ENCODE measurements around the gene ZNF366.

The ZNF366 gene

GRCh38 chr5:72428669-72429068, 78.5 kb downstream of the ZNF366 start:
- in situ Hi-C loops (cut with HindIII; ENCODE audit: low pct_ligation_motif_present, low sequenced_read_pairs): no loop called here
- Histone ChIP-seq H3K27ac (no peak overlapping the region), H3K27me3 (replicated peaks) (no peaks in the 10 kb centered on the region), H3K36me3 (replicated peaks) (no peaks in the 10 kb centered on the region), H3K4me3 (ENCODE audit: low read depth, low read length) (no peak overlapping the region)
- no peak for DNase-seq
- no peak for TF ChIP-seq CTCF (IDR thresholded peaks at IDR 0.05; ENCODE audit: low read depth, low read length, missing control alignments)

- Histone ChIP-seq H3K36me3 (replicated peaks) (no peaks in the 10 kb centered on the region), H3K27me3 (replicated peaks) (no peaks in the 10 kb centered on the region), H3K27ac (peak overlapping the region; percentile 9), H3K4me3 (ENCODE audit: low read depth, low read length) (no peak overlapping the region)
- peak; percentile 58 for DNase-seq
- in situ Hi-C loops (cut with HindIII; ENCODE audit: low pct_ligation_motif_present, low sequenced_read_pairs): no loop called here
- TF ChIP-seq CTCF (IDR thresholded peaks at IDR 0.05; ENCODE audit: low read depth, low read length, missing control alignments): no peak
Measured at GRCh38 chr5:72427488-72428437, 79.4 kb downstream of the ZNF366 start.

DNA sequence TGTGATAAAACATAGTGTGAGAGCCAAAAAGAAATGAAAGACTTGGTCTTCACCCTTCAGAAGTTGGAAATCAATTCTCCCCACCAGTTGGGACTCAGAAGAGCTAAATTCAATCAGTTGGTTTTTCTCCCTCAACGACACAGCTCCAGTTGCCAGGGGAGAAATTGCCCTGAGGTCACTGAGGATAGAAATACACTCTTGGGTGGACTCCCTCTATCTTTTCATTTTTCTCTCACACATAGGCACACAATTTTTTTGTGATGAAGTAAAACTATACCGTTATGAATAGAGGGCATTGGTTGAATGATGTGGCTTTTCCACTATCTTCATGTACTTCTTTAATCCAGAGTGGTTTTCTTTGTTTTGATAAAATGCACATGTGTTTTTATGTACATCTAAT, 80.2 kb downstream of the ZNF366 start:
- Histone ChIP-seq H3K27ac (no peak overlapping the region), H3K27me3 (replicated peaks) (no peaks in the 10 kb centered on the region), H3K36me3 (replicated peaks) (no peaks in the 10 kb centered on the region), H3K4me3 (ENCODE audit: low read depth, low read length) (no peak overlapping the region)
- no peak for DNase-seq
- in situ Hi-C loops (cut with HindIII; ENCODE audit: low pct_ligation_motif_present, low sequenced_read_pairs): no loop called here
- TF ChIP-seq CTCF (IDR thresholded peaks at IDR 0.05; ENCODE audit: low read depth, low read length, missing control alignments): no peak

DNA sequence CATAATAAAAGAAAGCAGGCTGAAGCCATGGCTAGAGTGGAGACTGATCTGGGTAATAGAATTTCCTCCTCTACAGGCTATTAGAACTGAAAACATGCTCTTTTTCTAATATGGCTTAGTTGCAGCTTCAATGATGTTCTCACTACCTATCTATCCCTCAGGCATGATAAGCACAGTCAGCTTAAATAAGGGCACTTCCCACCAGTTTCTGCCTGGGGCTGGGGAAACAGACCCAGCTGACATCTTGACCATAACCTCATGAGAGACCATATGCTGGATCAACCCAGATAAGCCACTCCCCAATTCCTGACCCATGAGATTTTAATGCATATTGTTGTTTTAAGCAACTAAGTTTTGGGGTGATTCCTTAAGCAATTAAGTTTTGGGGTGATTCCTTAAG, 81.2 kb downstream of the ZNF366 start:
- in situ Hi-C loops (cut with HindIII; ENCODE audit: low pct_ligation_motif_present, low sequenced_read_pairs): no loop called here
- H3K36me3 ChIP-seq (replicated peaks): no peaks in the 10 kb centered on the region
- no peak for DNase-seq
- H3K4me3 ChIP-seq (ENCODE audit: low read depth, low read length): no peak overlapping the region
- H3K27me3 ChIP-seq (replicated peaks): no peaks in the 10 kb centered on the region
- TF ChIP-seq CTCF (IDR thresholded peaks at IDR 0.05; ENCODE audit: low read depth, low read length, missing control alignments): no peak
- H3K27ac ChIP-seq: no peak overlapping the region

GRCh38 chr5:72418271-72418670, 88.9 kb downstream of the ZNF366 start:
- in situ Hi-C loops (cut with HindIII; ENCODE audit: low pct_ligation_motif_present, low sequenced_read_pairs): no loop called here
- H3K4me3 ChIP-seq (ENCODE audit: low read depth, low read length): no peak overlapping the region
- no peaks in the 10 kb centered on the region for H3K36me3 ChIP-seq (replicated peaks)
- no peak overlapping the region for H3K27ac ChIP-seq
- DNase-seq: no peak
- no peak for TF ChIP-seq CTCF (IDR thresholded peaks at IDR 0.05; ENCODE audit: low read depth, low read length, missing control alignments)
- no peaks in the 10 kb centered on the region for H3K27me3 ChIP-seq (replicated peaks)
